Fibroblast of lung (primary cell): ENCODE results near the gene RABGAP1.

Experiments used
- CTCF ChIP-seq, 2 donors: IDR thresholded peaks in 1 of 2; conservative IDR thresholded peaks in 1 of 2; 1 replicate in 1 of 2; 2 replicates in 1 of 2; pipeline ENCODE4 v1.5.1; 2011 to 2012; ENCODE audit warnings: low read length in 2 of 2, control low read depth in 1 of 2, inconsistent platforms in 1 of 2, low read depth in 1 of 2, mild to moderate bottlenecking in 1 of 2
- EZH2 ChIP-seq: IDR thresholded peaks from 2 replicates; pipeline ENCODE4 v1.5.1; 2012; ENCODE audit warnings: low read length, control low read depth, mild to moderate bottlenecking; ENCODE audit errors: missing control alignments

- no peak for TF ChIP-seq EZH2
- TF ChIP-seq CTCF (conservative IDR thresholded peaks at IDR 0.05 in 1 of 2, IDR thresholded peaks at IDR 0.05 in 1 of 2; ENCODE audit: low read depth in 1 of 2, low read length in 2 of 2) = no peak
These were observed 9.3 kb upstream of the RABGAP1 start, which contains the start of gene ZBTB26 for GRCh38 chr9:122931226-122932121.
